Suprapubic skin (tissue), 4 donors: ENCODE results near the gene RAMP2. TPM values are rescaled to one million over a fixed set of nuclear protein-coding genes. Genes with fewer than 3 reads are reported as not detected.
A peak's percentile ranks its signal among the peaks of the same experiment; 100 is the strongest.

Experiments used
- DNase-seq, 2 donors: peaks; one replicate each; pipeline ENCODE4 v3.0.0-alpha.2; 2019; ENCODE audit warnings: low spot score in 2 of 2
- H3K27ac ChIP-seq: fragments of 200-600 bp; sonication (generic); one replicate; pipeline ENCODE4 v1.5.1; 2019
- H3K27me3 ChIP-seq: fragments of 200-600 bp; sonication (generic); one replicate; pipeline ENCODE4 v1.5.1; 2019
- H3K36me3 ChIP-seq: fragments of 200-600 bp; sonication (generic); one replicate; pipeline ENCODE4 v1.5.1; 2019
- H3K4me1 ChIP-seq: fragments of 200-600 bp; sonication (generic); one replicate; pipeline ENCODE4 v1.5.1; 2019
- H3K4me3 ChIP-seq: fragments of 200-600 bp; sonication (generic); one replicate; pipeline ENCODE4 v1.5.1; 2019; ENCODE audit warnings: mild to moderate bottlenecking
- H3K9me3 ChIP-seq: fragments of 200-600 bp; sonication (generic); one replicate; pipeline ENCODE4 v1.5.1; 2019
- CTCF ChIP-seq, 2 donors: fragments of 200-600 bp in 1 of 2; fragments of 450-650 bp in 1 of 2; sonication (generic) in 1 of 2; IDR thresholded peaks; one replicate each; pipeline ENCODE4 v1.5.1; 2016 to 2019; ENCODE audit warnings: antibody characterized with exemption in 2 of 2, mild to moderate bottlenecking in 1 of 2, moderate library complexity in 1 of 2
- EP300 ChIP-seq: sonication (generic); formaldehyde crosslinking; IDR thresholded peaks from one replicate; pipeline ENCODE4 v1.6.1; 2017; ENCODE audit warnings: antibody characterized with exemption
- POLR2A ChIP-seq, 2 donors: fragments of 450-650 bp; IDR thresholded peaks; one replicate each; pipeline ENCODE4 v1.6.1; 2017; ENCODE audit warnings: antibody characterized with exemption in 2 of 2, mild to moderate bottlenecking in 2 of 2, moderate library complexity in 2 of 2
- POLR2AphosphoS5 ChIP-seq, 3 donors: sonication (generic); formaldehyde crosslinking; IDR thresholded peaks; one replicate each; pipeline ENCODE4 v1.6.1; 2017; ENCODE audit warnings: antibody characterized with exemption in 3 of 3
- WGBS: methylation state at CpG from one replicate; pipeline ENCODE4 v1.1.5; 2018; 5-methylcytosine and 5-hydroxymethylcytosine counted together
- total RNA-seq, 4 donors: library from RNA; depleted of rRNA; stranded (reverse); fragments of >200 nt; gene quantifications; one replicate each; pipeline ENCODE4 v1.1.0, GENCODE V29; 2016

The RAMP2 gene
- total RNA-seq, 4 donors from 2014 or later = 5.2 to 21.8 (median 14.7) TPM

- WGBS = 1% methylated on average over 14 of the region's 39 CpGs
- peak in 1 of 2 donors; percentile 86 for DNase-seq
- peak within 1 kb of the TSS; percentile 92 for H3K4me3 ChIP-seq
- no peaks in the 10 kb centered on the region for H3K27me3 ChIP-seq
- TF ChIP-seq POLR2A (IDR thresholded peaks at IDR 0.05) (peak; percentile 10 to 61), POLR2AphosphoS5 (IDR thresholded peaks at IDR 0.05) (peak in 2 of 3 donors; percentile 22 to 64), EP300 (no peak)
- peak within 1 kb of the TSS; percentile 83 for H3K27ac ChIP-seq
- peaks cover 11% of the 10 kb centered on the region for H3K4me1 ChIP-seq
- H3K9me3 ChIP-seq = no peaks in the 10 kb centered on the region
- H3K36me3 ChIP-seq = peaks cover 31% of the 10 kb centered on the region
Observed at GRCh38 chr17:42773290-42774035, 12.4 kb downstream of the RAMP2 start, which contains the start of gene VPS25. Gene VPS25 (plus strand): TSS chr17:42773449. CDS start chr17:42773476, 27 bp downstream.

- peaks cover 11% of the 10 kb centered on the region for H3K4me1 ChIP-seq
- no peaks in the 10 kb centered on the region for H3K9me3 ChIP-seq
- H3K27me3 ChIP-seq = no peaks in the 10 kb centered on the region
- H3K36me3 ChIP-seq = peaks cover 38% of the 10 kb centered on the region
- WGBS = 59% methylated on average over 3 of the region's 3 CpGs
- no peak for TF ChIP-seq CTCF (IDR thresholded peaks at IDR 0.05)
- TF ChIP-seq POLR2AphosphoS5 (IDR thresholded peaks at IDR 0.05) = no peak
- no peak for TF ChIP-seq EP300
- no peak for TF ChIP-seq POLR2A (IDR thresholded peaks at IDR 0.05)
- H3K27ac ChIP-seq = no peak overlapping the region
- H3K4me3 ChIP-seq = peak overlapping the region; percentile 92
- no peak for DNase-seq
Observed at GRCh38 chr17:42774066-42774745, 13.2 kb downstream of the RAMP2 start.

- WGBS = 67% methylated on average over 3 of the region's 3 CpGs
- H3K4me3 ChIP-seq = no peak overlapping the region
- no peaks in the 10 kb centered on the region for H3K9me3 ChIP-seq
- TF ChIP-seq POLR2AphosphoS5 (IDR thresholded peaks at IDR 0.05) (no peak), CTCF (IDR thresholded peaks at IDR 0.05) (no peak), POLR2A (IDR thresholded peaks at IDR 0.05) (no peak), EP300 (no peak)
- peaks cover 6% of the 10 kb centered on the region for H3K27me3 ChIP-seq
- no peak overlapping the region for H3K27ac ChIP-seq
- H3K4me1 ChIP-seq = peaks cover 20% of the 10 kb centered on the region
- H3K36me3 ChIP-seq = peaks cover 44% of the 10 kb centered on the region
- DNase-seq = no peak
Observed at GRCh38 chr17:42775534-42776098, 14.6 kb downstream of the RAMP2 start.

- Histone ChIP-seq H3K36me3 (peaks cover 44% of the 10 kb centered on the region), H3K4me3 (no peak overlapping the region), H3K27ac (no peak overlapping the region), H3K9me3 (no peaks in the 10 kb centered on the region), H3K27me3 (peaks cover 35% of the 10 kb centered on the region), H3K4me1 (peaks cover 38% of the 10 kb centered on the region)
- 100% methylated on average over 4 of the region's 5 CpGs for WGBS
- no peak for TF ChIP-seq CTCF (IDR thresholded peaks at IDR 0.05)
- no peak for TF ChIP-seq POLR2A (IDR thresholded peaks at IDR 0.05)
- TF ChIP-seq POLR2AphosphoS5 (IDR thresholded peaks at IDR 0.05) = no peak
- no peak for TF ChIP-seq EP300
- DNase-seq = no peak
Observed at GRCh38 chr17:42778570-42778969, 17.5 kb downstream of the RAMP2 start.

GRCh38 chr17:42779304-42779935, 18.4 kb downstream of the RAMP2 start:
- Histone ChIP-seq H3K4me1 (peaks cover 38% of the 10 kb centered on the region), H3K4me3 (no peak overlapping the region), H3K27me3 (peaks cover 44% of the 10 kb centered on the region), H3K9me3 (no peaks in the 10 kb centered on the region), H3K27ac (no peak overlapping the region), H3K36me3 (peaks cover 44% of the 10 kb centered on the region)
- TF ChIP-seq EP300 (no peak), POLR2A (IDR thresholded peaks at IDR 0.05) (no peak), CTCF (IDR thresholded peaks at IDR 0.05) (no peak), POLR2AphosphoS5 (IDR thresholded peaks at IDR 0.05) (no peak)
- no peak for DNase-seq
- WGBS = 70% methylated on average over 3 of the region's 3 CpGs
